ENCODE results near the gene CSRNP2.
A peak's percentile ranks its signal among the peaks of the same experiment; 100 is the strongest.
"Not testable (repeated sequence)": the region's sequence is repeated elsewhere in the genome, so short reads cannot be mapped to it uniquely, and the experiment has no call there.

CSRNP2 gene, protein sequence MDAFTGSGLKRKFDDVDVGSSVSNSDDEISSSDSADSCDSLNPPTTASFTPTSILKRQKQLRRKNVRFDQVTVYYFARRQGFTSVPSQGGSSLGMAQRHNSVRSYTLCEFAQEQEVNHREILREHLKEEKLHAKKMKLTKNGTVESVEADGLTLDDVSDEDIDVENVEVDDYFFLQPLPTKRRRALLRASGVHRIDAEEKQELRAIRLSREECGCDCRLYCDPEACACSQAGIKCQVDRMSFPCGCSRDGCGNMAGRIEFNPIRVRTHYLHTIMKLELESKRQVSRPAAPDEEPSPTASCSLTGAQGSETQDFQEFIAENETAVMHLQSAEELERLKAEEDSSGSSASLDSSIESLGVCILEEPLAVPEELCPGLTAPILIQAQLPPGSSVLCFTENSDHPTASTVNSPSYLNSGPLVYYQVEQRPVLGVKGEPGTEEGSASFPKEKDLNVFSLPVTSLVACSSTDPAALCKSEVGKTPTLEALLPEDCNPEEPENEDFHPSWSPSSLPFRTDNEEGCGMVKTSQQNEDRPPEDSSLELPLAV

DNA sequence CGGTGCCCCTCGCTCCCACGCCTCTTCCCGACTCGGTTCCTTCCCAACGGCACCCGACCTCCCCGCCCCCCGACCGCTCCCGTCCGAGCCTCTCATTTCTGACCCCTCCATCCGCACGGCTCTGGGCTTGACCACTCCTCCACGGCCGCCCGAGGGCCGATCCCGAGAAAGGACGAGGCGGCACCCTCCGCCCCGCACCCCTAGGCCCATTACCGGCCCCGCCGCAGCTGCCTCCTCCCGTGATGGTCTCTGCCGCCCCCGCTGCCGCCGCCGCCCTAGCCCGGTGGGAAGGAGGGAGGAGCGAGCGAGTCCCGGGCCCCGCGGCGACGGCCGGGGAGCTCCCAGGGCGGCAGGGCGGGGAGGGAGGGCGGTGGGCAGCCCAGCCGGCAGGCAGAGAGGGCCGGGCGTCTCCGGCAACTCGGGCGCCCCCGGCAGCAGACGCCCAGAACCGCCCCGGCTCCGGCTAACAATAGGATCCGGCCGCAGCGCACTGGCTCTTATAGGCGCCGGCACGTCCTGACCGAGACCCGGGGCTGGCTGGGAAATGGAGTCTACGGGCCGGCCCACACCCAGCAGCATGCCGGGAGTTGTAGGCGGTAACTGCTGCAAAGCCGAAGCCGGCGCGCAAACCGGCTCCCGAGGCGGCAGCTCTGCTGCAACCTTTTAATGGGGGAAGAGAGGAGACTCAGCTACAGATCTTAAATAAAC lies at the start of gene CSRNP2:
CSRNP2 (minus strand) TSS at position 471 of the 708 bp plus-strand sequence. CDS start 7,035 bp downstream, outside the sequence.
- DNase-seq (ENCODE audit: low spot score), result peak; percentile 97

DNA sequence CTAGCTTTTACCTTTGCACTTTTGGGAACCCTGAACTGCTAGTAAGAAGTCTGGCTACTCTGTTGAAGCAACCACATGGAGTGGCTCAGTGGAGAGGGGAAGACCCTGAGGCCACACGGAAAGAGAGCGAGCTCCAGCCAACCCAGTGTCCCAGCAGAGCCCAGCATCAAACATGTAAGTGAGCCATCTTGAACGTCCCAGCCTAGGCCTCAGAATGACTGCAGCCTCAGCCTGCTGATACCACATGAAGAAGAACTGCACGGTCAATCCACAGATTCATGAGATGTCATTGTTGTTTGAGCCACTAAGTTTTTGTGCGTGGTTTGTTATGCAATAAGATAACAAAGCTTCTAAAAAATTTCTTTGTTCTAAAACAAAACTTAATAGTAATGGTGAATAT lies 49.3 kb upstream of the CSRNP2 start:
- no peak for DNase-seq (ENCODE audit: low spot score)

DNA sequence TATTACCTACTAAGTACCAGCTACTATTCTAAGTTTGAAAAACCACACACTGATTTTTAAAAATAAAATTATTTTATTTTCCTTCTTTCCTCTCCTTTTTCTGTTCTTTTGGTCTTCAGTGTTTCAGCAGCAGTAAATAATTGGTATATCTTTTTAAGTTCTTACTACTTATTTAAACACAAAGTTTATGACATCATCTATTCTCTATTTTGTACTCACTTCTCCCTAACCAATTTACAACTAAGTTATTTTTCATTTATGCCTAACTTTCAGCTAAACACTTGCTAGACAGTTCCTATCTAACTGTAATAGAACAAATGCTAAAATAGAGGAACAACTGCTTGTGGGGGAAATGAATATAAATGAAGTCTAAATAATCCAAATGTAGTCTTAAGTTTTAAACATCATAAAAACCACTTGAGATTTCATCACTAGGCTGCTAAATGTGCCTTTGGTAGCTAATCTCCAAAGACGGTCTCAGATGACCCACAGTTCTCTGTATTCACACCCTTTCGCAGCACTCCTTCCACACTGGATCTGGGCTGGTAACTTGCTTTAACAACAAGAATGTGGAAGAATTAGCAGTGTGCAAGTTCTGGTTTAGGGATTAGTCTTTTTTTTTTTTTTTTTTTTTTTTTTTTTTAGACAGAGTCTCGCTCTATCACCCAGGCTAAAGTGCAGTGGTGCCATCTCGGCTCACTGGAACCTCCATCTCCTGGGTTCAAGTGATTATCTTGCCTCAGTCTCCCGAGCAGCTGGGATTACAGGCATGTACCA lies 48.5 kb upstream of the CSRNP2 start:
- DNase-seq (ENCODE audit: low spot score), result no peak

DNA sequence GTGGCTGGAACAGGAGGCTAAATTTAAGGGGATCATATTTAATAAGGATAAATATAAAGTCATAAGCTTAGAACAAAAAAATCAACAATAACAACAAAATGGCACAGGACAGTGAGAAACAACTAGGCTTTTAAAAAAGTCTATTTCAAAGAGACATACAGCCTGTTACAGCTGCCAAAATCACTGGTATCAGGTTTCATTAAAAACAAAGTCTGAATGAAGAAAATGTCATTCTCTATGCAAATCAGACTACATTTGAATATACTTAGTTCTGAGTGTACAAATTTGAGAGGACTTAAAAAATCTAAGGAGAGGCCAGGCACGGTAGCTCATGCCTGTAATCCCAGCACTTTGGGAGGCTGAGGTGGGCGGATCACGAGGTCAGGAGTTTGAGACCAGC lies 45.5 kb upstream of the CSRNP2 start:
- DNase-seq (ENCODE audit: low spot score), result no peak

DNA sequence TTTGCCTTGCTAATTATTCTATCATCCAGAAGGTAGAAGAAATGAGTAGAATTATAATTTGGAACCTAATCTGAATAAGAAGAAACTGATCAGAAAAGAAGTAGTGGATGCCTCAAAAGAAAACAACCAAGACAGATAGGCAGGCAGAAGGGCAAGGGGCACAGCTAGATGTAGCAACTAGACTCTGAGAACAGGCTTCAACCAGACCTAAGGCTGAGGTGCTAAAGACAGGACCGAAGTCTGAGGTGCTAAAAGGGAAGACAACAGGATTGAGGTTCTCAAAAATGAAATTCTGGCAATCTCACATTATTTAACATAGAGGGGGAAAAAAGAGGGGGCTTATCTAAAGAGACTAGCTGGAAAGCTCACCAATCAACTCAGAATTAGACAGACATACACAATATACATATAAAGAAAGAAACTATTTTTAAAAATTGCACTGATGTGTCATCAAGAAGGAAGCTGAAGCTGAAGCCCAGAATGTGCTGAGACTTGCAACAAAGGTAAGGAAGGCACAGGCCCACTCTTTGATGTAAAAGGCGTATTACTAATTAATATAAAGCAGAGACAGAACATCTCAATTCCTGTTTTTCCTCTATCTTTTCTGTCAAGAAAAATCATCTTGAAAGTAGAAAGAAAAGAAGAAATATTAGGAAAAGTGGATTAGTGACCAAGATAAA lies 43.8 kb upstream of the CSRNP2 start:
- DNase-seq (ENCODE audit: low spot score), result peak; percentile 5

DNA sequence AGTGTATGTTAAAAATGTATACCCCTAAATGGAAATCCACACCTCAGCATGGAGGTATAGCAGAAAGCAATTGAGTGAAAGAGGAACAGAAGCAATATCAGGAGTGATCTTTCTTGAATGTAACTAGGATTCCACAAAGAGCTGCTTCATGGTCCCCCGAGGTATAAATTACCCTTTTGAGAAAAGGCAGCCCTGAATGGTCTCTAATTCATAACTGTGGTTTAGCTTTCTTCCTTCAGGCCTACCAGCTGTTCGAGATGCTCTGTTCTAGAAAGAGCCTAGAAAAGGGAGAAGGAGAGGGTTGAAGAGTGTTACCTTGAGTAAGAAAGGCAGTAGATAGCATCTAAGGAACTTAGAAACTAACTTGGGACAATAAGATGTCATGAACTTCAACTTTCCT lies 42.9 kb upstream of the CSRNP2 start:
- no peak for DNase-seq (ENCODE audit: low spot score)

DNA sequence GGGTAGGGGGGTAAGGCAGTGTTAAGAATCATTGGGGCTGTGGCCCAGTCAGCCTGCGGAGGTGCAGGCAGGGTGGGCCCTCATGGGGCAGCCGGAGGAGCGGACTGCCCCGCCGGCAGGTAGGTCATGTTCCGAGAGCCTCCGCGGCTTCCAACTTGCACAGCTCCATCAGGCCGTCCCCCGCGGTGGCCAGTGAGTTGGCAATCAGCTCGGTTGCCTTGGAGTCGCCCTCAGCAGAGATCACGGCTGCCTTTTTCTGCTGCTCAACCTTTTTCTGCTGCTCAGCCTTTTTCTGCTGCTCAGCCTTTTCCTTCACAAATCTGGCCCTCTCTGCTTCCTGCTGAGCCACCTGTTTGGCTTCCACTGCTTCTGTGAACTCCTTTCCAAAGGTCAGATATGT lies 41.1 kb upstream of the CSRNP2 start:
- DNase-seq (ENCODE audit: low spot score), result no peak

DNA sequence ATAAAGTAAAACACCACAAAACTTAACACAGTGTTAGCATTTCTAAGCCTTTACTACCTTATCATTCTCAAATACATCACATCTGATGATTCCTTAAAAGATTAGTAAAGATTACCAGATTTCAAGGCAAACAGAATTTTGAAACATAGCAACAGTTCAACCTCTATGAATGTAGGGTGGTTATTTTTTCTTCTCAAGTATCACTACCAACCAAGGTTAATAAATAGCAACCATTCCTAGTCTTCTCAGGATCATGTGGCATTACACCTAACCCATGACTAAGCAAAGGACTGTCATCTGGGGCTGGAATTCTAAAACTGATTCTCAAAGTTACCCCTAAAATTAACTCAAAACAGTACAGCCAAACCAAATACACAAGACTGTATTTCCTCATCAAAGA lies 39.4 kb upstream of the CSRNP2 start:
- DNase-seq (ENCODE audit: low spot score), result no peak

DNA sequence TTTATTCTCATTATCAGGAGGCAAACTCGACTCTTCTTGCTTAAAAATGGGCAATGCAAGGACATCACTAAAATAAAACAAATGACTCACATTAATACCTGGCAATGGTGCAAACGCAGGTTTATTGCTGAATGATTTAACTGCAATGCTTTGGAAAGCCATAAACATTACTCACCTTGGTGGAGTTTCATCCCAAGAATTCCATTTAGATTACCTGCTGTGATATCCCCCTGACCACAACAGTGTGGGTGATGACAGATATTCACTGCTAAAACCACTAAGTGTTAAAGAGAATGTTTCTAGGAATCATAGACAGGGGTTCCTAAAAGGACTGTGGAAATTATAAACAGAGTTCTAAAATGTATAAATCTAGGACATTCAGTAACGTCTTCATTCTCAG lies 35.3 kb upstream of the CSRNP2 start:
- peak; percentile 7 for DNase-seq (ENCODE audit: low spot score)

DNA sequence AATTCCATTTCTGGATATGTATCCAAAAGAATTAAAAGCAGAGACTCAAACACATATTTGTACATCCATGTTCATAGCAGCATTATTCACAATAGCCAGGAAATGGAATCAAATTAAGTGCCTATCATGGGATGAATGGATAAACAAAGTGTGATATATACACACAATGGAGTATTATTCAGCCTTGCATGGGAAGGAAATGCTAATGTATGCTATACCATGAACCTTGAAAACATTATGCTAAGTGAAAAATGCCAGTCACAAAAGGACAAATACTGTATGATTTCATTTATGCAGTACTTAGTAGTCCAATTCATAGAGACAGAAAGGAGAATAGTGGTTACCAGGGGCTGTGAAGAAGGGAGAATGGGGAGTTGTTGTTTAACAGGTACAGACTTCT lies 32.1 kb upstream of the CSRNP2 start:
- DNase-seq (ENCODE audit: low spot score), result no peak

DNA sequence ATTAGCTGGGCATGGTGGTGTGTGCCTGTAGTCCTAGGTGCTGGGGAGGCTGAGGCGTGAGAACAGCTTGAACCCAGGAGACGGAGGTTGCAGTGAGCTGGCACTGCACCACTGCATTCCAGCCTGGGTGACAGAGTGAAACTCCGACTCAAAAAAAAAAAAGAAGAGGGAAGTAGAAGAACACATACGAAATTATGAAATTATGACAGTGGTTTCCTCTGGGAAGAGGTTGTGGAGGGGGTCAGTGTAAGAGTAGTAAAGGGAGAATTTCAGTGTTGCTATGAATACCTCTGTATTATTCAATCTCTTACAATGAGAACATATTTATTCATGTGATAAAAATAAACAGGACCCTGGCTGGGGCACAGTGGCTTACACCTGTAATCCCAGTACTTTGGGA lies 24.7 kb upstream of the CSRNP2 start:
- DNase-seq (ENCODE audit: low spot score), result no peak

DNA sequence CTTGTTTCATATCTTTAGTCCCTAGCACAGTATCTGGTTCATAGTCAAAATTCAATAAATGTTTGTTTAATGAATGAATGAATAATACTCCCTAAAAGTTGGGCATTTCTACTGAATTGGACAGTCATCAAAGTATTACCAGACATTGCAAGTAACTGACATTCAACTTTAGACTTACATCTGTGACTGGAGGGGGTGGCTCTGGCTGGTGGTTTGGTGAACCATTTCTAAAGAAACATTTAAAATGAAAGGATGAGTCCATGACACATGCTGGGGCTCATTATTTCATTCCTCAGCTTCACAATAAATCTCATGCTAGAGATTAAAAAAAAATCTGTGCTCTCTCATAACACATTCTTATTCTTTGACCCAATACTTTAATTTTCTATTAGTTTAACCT lies 20.6 kb upstream of the CSRNP2 start:
- DNase-seq (ENCODE audit: low spot score), result no peak

DNA sequence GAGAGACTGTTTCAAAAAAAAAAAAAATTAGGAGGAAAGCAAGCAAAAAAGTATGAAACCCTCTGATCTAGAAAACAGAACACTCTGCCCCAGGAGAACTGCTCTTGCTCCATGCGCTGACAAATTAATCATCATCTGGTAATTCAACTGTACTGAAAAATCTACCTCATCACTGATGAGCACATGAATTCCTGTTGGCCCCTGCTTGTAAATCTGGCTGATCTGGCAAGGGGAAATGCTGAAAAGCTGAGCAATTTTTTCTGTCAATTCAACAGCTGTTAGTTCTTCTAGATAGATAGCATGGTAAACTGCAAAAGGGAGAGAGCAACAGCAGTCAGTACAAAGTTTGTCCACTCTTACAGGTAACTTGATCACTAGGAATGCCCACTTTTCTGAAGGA lies 15.2 kb upstream of the CSRNP2 start:
- DNase-seq (ENCODE audit: low spot score), result no peak

DNA sequence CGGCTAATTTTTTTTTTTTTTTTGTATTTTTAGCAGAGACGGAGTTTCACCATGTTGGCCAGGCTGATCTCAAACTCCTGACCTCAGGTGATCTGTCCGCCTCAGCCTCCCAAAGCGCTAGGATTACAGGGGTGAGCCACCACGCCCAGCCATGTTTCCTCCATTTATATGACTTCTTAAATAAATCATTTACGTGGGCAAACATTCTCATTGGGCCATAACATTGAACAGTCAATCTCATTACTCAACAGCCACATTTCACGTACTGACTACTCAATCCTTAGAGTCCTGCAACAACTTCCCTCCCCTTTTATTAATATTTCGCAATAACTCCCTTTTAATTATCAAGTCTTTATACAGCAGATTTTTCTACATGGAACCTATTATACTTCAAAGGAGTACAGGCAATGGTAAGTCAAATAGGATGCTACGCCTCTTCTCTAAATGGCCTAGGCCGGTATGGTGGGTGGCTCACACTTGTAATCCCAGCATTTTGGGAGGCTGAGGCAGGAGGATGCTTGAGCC lies 7.4 kb upstream of the CSRNP2 start:
- DNase-seq (ENCODE audit: low spot score), result no peak

DNA sequence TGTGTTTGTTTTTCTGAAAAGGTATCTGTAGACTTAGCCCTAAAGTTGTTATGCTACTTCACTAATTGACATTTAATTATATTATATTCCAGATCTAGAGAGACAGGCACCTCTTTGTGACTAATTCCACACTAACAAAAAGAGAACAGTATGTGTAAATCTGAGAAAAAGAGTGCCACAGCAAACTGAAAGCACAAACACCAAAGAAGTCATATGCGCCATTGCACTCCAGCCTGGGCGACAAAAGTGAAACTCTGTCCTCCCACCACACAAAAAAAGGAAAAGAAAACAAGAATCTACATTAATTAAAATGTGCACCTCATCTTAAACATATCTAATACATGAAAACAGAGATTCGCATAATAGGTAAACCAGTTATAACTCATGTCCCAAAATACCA lies 4.4 kb upstream of the CSRNP2 start:
- DNase-seq (ENCODE audit: low spot score), result no peak

DNA sequence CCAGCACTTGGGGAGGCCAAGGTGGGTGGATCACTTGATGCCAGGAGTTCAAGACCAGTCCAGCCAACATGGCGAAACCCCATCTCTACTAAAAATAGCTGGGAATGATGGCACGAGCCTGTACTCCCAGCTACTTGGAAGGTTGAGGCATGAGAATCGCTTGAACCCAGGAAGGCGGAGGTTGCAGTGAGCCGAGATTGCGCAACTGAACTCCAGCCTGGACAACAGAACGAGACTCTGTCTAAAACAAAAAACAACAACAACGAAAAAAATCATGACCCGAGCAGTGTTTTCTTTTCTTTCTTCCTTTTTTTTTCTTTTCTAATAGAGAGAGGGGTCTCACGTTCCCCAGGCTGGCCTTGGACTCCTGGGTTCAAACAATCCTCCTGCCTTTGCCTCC lies 3.5 kb upstream of the CSRNP2 start:
- no peak for DNase-seq (ENCODE audit: low spot score)

DNA sequence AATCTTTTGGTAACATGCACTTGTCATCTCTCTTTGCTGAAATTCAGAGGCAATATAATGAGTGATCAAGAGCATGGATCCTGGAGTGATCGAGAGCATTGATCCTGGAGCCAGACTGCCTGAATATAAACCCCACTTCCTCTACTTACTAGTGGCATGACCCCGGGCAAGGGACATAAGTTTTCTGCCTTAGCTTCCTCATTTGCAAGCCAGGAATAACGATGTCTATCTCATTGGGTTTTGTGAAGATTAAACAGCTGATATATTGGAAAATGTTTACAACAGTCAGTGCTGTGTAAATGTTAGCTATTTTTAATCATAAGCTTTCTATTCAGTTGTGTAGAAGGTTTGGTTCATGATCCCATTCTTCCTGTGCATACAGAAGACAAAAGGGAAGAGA lies 2.4 kb upstream of the CSRNP2 start:
- no peak for DNase-seq (ENCODE audit: low spot score)

DNA sequence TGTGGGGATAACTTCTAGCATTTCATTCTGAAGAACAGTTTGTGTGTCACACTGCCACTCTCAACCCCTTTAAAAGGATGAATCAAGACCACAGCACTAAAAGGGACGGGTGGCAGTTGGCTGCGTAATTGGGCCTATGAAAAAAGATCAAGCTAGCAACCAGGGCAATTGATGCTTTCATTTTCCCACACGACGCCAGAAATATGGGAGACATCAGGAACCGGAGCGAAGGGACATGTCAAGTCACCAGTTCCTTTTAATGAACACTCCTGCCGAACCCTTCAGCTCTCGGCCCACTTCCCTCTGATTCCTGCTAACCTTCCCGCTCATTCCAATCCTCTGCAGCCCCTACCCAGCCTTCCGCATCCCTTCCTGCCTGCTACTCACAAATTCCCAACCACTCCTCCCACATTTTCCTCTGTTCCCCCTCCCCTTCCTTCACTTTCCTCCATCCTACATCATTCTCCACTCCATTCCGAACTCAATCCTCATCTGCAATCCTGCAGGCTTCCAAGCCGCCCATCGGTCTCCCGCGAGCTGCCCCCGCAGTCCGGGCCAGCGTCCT lies 753 bp downstream of the CSRNP2 start:
- DNase-seq (ENCODE audit: low spot score), result peak; percentile 54

DNA sequence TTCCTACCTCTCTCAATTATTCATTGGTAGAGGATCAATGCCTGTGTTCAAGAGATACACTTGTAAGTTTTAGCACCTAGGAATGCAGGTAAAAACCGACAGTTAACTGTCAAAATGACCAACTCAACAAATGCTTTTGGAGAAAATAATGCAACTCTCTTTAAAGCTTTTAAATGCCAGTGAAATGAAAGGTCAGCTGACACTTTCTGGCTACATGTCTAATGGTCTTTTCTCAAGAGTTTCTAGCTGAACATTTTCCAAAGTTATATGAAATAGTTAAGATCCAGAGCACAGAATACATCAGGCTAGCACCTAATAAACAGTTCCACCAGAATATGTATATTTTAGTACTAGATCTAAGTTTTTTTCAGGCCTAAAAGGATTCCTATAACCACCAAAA lies 2.0 kb downstream of the CSRNP2 start:
- no peak for DNase-seq (ENCODE audit: low spot score)

DNA sequence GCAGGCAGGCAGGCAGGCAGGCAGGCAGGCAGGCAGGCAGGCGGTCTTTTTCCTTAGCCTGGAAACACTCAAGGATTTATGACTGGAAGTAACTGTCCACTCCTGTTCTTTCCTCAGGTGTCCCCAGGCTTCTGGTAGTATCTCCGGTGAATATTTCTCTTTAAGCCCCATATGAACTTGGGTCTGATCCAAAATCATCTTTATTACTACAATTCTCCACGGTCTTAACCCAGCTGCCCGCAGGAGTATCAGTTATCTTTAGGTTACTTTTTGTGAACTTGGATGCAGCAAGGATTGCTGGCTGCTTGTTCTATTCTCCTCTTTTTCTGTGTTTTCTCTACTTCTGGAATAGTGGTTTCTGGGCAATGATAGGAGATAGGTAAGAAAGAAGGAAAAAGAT lies 3.3 kb downstream of the CSRNP2 start:
- no peak for DNase-seq (ENCODE audit: low spot score)

DNA sequence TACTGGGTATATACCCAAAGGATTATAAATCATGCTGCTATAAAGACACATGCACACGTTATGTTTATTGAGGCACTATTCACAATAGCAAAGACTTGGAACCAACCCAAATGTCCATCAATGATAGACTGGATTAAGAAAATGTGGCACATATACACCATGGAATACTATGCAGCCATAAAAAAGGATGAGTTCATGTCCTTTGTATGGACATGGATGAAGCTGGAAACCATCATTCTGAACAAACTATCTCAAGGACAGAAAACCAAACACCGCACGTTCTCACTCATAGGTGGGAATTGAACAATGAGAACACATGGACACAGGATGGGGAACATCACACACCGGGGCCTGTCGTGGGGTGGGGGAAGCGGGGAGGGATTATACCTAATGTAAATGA lies 4.5 kb downstream of the CSRNP2 start:
- DNase-seq (ENCODE audit: low spot score), result not testable (repeated sequence)
